HG03135 (cell line): ENCODE data around the gene CTSE.

Experiments
- ATAC-seq: cut with Tn5 transposase; IDR thresholded peaks from one replicate; pipeline ENCODE4 v1.9.1; 2021; ENCODE audit warnings: mild to moderate bottlenecking, moderate library complexity; ENCODE audit not compliant: unreplicated experiment

Gene CTSE

DNA sequence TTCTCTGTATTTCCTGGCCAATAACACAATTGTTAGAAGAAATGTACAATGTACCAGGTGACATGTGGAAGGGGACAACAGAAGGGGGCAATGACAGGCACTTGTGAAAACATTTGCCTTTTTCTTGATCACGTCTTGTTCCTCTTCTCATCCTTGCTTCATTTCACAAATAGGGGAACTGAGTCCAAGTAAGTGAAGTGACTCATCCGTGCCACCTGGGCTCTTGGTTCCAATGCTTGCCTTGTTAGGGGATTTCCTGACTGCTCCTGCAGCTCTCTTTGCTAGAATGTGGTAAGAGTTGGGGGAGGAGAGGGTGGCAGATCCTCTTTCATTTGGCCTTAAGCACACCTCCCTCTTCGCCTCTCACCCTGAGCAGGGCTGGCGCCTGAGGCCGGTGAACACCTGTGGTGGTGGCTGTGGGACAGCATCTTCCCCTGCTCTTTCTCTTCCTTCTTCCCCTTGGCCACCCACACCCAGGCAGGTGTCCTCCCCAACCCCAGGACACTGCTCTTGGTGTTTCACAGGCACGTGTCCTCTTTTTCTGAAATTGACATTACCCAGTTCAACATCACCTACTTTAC lies 27.1 kb upstream of the CTSE start:
- peak; percentile 85 for ATAC-seq

DNA sequence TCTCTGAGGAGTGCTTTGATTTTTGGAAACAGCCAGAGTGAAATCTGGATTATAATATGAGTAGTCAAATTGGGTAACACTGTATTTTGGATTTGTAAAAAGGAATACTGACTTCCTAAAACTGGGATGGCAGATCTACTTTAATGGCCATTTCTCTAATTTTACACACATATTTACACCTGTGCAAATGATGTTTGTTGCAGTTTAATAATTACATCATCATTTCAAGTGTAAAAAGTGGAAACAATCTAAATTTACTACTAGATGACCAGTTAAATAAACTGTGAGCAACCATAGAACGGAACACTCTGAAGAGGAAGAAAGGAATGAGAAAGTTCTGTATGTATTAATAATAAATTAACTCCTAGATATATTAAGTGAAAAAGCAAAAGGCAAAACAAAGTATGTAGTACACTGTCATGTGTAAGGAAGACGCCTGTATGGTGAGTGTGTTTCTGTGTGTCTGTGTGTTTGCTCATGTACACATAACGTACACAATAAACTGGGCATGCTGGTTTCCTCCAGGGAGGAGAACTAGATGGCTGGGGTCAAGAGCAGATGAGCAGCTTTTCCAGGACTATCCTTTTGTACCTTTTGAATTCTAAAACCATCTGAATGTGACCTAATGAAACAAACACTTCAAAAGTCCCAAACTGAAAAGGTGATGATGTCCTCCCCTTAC lies 26.4 kb upstream of the CTSE start:
- ATAC-seq = no peak

DNA sequence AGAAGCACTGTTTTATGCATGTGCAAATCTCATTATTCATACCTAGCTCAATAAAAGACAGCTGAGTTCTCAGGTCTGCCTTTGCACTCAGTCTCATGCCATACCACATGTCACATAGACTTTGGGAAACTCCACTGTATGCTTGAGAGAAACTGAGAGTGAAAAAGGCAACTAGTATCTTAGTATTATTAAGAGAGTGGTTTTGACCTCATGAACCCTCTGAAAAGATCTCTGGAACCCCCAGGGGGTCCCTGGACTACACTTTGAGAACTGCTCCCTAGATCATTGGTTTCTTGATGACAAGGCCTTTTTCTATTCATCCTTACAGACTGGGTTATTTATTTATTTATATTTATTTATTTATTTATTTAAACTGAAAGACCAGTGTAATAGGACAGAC lies 25.6 kb upstream of the CTSE start:
- ATAC-seq = peak; percentile 49

DNA sequence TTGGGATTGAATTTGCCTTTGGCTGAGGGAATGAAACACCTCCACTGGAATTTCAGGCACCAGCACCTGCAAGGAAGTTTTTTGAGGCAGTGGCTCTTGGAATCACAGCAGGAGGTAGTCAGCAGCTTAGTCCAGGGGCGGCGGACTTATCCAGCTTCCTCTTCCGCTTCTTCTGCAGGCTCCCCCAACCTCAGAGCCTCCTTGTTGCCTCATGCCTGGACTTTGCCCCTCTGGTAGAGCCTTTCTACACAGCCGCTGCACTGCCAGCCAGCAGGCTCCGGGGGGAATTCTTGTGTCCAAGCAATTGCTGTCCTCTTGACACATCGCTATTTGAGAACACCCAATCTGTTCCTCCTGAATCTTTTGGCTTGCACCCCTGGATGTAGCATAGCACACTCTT lies 24.9 kb upstream of the CTSE start:
- no peak for ATAC-seq

DNA sequence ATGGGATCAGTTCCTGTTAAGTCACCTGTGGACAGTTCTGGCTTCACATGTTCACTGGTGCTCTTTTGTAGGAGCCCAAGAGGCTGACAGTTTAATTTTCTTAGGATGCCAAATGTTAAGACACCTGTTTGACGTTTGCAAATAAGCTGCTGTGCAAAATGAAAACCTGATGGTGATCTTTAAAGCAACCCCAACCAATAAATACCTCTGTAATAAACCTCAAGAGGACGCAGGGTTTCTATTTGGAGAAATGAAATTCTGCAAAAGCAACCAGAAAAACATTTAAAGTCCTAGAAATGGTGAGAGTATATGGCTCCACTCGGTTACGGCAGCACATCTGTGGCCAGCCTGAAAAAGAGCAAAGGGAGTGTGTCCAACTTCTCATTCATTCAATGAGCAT lies 23.6 kb upstream of the CTSE start:
- ATAC-seq = no peak

DNA sequence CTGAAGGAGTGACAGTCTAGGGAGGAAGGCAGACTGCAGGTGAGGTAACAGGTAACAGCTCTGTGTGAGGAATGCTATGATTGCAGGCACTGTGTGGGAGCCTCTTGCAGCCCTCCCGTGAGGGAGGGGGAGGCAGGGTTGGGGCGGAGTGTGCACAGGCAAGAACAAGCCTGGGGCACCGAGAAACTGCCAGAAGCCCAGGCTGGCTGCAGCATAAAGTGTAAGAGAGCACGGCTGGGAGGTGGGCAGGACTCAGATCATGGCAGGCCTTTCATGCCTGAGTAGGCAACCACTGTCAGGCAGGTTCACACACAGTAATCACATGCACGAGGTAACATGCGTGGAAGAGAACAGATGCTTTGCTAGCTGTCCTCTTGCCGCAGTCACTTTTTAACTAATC lies 17.9 kb upstream of the CTSE start:
- no peak for ATAC-seq

DNA sequence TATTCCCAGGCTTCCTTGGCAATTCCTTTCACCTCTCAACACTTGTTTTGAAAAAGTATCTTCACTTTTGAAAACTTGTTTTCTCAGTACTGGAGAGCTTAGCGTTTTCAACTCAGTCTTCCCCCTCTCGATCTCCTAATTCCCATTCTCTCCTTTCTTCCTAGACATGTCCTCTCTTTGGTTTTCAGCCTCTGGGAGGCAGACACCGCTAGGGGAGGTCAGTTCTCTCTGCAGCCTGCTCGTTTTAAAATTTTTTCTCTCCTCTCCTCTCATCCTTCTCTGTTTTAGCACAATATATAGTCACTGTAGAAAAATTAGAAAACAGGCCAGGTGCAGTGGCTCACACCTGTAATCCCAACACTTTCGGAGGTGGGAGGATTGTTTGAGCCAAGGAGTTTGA lies 16.6 kb upstream of the CTSE start:
- no peak for ATAC-seq

DNA sequence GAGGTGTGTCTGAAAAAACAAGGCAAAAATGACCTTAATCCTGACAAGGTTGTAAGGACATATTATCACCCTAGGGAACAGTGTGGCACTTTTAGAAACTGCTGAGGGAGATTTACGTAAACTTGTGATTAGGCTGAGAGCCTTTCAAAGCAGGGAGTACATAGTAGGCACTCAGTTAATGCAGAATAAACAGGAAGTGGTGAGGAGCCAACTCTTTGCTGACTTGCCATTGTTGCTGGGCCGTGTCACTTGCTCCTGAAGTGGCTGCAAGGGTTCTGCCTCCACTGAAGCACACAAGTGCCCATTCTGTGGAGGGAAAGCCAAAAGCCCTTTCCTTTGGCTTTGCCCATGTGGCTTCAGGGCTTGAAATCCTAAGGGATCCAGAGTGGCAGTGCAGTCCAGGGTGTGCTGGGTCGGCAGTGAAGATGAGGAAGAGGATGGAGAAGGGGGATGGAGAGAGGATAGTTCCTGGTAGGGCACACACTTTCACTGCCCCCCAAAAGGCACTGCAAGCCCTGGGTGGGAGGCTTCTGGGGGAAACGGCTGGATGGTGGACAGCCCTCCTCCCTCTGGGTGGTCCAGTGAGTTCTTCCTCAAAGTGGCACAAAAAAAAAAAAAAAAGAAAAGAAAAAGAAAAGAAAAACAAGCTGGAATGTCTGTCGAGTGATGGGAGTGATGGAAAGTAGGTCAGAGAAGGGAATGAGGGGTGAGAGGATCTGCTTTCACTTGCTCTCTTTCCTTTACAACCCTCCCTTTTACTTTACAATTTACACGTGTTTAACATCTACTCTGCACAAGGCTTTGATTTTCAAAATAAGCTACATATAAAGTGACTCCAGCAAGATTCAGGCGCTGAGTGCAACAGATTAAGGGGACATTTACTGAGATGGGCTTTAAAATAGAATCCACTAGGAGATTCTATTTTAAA lies 15.6 kb upstream of the CTSE start:
- ATAC-seq = no peak

DNA sequence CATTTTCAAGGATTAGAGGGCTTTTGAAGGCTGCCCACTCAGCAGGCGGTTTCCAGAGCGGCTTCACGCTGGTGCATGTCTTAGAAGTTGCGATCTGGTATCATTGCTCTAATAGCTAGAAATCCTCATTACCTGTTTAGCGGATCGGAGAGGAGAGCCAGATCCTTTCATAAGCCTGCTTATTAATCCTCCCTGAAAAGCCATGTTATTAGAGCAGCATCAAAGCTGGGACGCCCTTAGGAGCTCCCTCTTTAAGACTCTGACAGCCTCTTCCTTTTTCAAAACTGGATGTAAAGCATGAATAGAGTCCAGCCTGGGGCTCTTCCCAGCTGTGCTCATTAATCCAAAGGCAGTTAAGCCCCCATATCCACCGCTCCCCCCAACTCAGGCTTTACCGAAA lies 13.9 kb upstream of the CTSE start:
- no peak for ATAC-seq

DNA sequence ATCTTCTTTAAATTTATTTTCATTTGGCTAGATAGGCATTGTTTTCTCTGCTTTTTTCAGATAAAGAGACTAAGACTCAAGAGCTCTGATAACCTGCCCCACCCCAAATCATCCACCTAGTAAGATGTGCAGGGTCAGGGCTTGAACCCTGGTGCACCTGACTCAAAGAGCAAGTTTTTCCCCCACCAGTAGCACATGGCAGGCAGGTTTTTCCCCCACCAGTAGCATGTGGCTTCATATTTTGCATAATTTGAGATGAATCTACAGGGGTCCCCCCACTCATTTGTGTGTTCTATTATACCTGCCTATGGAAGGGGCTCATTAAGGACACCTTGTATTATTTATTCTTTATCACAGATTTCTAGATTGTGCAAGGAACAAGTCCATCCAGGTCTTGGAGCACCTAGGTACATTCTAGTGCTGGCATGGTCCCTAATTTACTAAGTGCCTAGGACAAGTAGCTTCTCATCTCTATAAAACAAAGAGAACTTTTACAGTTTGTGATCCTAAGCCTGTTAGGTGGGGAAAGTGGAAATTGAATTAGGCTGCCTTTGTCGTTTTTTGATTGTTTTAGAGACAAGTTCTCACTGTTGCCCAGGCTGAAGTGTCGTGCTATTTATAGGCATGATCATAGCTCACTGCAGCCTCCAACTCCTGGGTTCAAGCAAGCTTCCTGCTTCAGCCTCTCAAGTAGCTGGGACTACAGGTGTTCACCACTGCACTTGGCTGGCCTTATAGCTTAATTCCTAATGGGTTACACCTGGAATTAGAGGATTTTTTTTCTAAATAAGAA lies 13.2 kb upstream of the CTSE start:
- no peak for ATAC-seq

DNA sequence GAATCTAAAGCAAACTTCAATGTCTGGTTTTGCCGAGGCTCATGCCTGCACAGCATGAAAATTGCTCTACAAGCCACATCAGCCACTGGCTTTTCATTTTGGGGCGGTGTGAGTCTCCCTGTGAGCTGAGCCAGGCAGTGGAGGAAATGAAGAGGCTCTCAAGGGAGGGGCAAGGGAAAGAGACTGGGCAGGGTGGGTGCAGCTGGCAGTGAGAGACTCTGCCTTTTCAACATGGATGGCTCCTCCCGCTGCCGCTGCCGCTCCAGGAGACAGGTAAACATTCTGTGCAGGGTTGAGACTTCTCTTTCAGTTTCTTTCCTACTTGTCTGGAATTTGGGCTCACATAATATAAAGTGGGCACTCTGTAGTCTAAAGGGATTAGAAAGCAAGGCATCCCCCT lies 11.3 kb upstream of the CTSE start:
- ATAC-seq = no peak

DNA sequence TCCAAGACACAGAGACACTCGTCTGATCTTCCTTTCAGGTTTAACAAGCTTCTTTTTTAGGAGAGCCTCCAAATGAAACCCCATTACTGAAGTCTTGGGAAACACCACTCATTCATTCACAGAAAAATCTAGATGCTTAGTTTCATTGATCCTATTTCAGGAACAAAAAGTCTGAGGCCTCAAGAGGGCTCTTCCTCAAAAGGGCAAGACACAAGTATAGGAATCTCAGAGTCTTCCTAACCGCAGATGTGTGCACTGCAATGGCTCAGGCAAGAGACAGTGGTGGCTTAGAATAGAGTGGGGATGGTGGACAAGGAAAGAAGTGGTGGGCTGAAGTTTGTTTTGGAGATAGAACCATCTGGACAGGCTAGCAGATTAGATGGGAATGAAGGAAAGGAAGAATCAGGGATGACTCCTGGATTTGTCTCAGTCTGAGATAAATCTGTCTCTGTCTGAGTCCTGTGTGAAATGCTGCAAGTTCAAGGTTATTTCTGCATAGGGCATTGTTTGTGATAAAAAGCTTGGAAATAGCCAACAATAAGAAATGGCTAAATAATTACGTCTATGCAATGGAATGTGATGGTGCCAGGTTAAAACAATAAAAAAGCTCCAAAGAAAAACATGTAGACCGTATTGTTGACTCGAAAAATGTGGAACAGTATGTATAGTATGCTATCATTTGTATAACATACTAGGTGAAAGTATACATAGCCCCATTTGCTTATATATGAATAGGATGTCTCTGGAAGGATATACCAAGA lies 8.9 kb upstream of the CTSE start:
- no peak for ATAC-seq

DNA sequence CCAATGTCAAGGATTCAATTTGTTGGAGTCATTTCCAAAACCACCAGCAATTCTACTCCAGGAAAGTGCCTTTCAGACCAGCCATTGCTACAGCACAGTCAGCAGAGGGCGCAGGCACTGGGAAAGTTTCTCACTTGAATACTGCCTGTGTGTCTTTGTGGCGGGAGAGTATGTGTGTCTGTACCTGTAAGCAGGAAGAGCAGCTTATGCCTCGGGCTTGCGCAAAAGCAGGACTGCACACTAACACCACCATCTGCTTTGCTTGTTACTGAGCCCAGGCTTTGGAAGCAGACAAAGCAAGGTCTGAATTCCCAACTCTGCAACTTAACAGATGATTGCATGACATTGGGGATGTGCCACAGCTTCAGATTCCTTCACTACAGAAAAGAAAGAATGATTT lies 7.0 kb upstream of the CTSE start:
- ATAC-seq = no peak

DNA sequence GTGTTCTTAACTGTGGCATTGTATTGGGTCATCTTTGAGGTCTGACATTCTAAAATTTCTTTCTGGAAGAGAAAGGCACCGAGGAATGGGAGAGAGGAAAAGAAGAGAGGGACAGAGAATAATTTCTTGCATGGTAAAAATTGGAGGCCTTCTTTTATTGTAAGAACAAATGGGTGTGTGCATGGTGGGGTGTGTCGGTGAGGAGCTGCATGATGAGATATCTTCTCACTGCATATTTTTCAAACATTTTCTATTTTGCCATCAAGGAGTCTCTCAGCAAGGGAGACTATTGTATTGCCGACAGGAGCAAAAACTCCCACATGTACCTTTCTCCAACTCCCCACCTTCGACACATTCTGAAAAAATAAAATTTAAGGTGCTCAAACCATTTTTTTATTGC lies 6.5 kb upstream of the CTSE start:
- ATAC-seq = no peak

DNA sequence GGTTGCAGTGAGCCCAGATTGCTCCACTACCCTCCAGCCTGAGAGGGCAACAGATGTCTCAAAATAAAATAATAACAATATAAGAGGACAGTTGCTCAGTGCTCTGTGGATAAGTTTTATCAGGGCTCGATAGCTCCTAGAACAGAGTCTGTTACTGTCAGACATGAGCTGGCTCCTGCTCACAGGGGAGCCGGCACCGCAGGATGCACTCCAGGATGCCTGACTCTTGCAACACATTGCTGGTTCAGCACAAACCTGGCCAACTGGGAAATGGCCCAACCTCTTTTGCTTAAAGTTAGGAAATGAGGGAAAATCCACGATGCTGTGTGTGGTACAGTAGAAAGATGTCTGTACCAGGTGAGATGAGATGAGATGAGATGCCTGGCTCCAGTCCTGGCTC lies 5.8 kb upstream of the CTSE start:
- no peak for ATAC-seq

DNA sequence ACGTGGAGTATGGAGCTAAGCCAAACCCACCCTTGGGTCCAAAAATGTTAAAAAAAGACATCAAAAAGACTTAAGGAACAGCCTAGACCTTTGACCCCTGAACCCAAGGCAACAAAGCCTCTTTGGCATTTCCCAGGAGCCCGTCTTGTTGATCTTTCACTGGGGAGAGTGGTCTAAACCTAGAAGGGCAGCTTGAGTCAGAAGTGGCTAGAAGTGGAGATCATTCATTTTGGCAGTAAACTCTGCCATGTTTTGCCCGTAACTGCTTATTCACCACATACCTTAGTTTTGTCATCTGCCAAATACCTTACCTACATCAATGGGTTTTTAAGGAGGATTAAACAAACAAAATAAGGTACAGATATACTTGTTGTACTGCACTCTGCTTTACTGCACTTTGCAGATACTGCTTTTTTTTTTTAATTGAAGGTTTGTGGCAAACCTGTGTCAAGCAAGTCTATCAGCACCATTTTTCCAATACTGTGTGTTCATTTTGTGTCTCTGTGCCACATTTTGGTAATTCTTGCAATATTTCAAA lies 1.7 kb upstream of the CTSE start:
- no peak for ATAC-seq

DNA sequence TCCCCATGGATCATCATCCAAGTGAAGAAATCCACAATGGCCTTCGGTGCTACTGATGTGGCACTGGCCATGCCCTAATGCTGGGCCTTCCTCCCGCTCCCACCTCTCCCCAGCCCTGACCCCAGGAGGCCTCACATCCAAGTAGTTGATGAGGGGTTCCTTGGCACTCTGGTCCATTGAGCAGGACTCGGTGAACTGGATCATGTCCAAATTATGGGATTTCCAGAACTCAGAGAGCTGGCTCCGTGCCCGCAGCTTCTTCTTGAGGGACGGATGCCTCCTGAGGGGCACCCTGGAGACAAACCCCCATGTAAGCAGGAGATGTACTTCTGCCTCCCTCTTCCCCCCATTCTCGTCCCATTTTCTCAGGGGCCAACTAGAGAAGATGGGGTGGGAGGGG lies 929 bp downstream of the CTSE start:
- ATAC-seq = no peak

DNA sequence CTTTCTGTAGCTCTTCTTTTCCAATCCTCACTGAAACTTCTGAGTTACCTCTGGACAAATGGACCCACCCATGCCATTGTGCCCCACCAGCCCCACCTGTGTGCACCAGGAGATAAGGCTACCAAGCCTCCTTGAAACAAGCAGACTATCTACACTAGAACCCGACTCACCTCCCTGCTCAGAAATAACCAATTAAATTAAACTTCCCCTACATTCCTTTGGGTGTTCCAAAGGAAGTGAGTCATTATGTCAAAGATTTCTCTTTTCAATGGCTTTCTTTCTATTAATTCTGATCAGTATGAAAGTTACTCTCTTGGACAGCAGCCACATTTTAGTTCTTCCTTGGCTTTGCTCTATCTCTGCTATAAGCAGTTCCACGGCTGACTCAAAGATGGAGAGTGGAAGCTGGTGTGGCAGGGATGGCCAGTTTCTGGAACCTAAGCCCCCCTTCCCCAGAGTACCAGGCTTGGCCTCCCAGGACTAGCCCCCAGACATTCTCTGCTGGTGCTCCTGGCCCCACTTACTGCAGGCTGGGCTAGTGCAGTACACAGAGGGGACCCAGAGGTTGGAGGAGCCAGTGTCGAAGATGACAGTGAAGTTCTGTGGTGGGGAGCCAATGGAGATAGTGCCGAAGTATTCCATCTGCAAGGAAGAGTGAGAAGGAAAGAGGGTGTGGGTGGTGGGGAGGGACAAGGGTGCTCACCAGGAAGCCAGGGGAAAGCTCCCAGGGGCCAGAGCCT lies 1.9 kb downstream of the CTSE start:
- ATAC-seq = no peak

DNA sequence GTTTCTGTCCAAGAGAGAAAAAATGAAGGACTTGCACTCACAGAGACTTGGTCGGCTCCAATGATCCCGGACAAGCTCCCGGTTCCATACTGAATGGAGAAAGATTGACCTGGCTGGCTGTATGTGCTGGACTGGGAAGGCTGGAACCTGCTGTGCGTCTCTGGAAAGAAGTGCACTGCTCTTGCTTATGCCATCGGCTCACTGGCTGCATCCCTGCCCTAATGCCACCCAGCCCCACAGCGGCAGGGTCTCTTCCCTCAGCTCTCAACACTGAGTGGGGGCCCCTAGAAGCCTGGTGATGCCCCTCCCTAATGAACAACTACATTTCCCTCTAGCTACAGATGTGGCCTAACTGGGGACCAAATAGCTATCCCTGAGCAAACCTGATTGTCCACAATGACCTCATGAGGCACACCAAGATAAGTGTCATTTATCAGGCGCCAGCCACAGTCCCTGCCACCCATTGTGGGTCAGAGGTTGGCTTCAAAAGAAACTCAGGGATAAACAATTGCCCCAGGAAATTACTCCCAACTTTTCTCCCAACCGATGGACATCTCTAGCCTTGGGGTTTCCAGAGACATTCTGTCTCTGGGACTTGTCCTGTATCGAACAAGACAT lies 2.6 kb downstream of the CTSE start:
- no peak for ATAC-seq
